Fibroblast of lung (primary cell): Measurements from ENCODE around the gene TM9SF1.

Experiments
- EZH2 ChIP-seq: IDR thresholded peaks from 2 replicates; pipeline ENCODE4 v1.5.1; 2012; ENCODE audit warnings: low read length, control low read depth, mild to moderate bottlenecking; ENCODE audit errors: missing control alignments
- TF ChIP-seq, protein P1 (sequence below), 2 donors: IDR thresholded peaks in 1 of 2; conservative IDR thresholded peaks in 1 of 2; 1 replicate in 1 of 2; 2 replicates in 1 of 2; pipeline ENCODE4 v1.5.1; 2011 to 2012; ENCODE audit warnings: low read length in 2 of 2, control low read depth in 1 of 2, inconsistent platforms in 1 of 2, low read depth in 1 of 2, mild to moderate bottlenecking in 1 of 2

DNA sequence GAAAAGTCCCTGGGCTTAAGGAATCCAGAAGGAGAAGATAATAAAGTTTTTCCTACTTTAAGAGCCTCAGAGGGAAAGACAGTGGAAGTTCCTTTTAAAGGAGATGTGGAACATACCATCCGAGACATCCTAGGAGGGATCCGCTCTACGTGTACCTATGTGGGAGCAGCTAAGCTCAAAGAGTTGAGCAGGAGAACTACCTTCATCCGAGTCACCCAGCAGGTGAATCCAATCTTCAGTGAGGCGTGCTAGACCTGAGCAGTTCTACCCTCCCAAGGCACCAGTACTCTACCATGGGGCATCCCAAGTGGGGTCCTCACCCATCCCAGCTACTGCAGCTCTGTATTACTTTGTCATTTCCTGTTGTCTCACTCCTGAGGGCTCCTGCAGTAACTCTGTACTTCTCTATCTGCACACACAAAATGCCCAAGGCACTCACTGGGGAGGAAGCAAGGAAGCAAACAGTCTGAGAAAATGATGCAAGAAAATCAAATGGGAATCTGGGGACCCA is 43.3 kb upstream of the TM9SF1 start:
- TF ChIP-seq, protein P1, sequence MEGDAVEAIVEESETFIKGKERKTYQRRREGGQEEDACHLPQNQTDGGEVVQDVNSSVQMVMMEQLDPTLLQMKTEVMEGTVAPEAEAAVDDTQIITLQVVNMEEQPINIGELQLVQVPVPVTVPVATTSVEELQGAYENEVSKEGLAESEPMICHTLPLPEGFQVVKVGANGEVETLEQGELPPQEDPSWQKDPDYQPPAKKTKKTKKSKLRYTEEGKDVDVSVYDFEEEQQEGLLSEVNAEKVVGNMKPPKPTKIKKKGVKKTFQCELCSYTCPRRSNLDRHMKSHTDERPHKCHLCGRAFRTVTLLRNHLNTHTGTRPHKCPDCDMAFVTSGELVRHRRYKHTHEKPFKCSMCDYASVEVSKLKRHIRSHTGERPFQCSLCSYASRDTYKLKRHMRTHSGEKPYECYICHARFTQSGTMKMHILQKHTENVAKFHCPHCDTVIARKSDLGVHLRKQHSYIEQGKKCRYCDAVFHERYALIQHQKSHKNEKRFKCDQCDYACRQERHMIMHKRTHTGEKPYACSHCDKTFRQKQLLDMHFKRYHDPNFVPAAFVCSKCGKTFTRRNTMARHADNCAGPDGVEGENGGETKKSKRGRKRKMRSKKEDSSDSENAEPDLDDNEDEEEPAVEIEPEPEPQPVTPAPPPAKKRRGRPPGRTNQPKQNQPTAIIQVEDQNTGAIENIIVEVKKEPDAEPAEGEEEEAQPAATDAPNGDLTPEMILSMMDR (conservative IDR thresholded peaks at IDR 0.05 in 1 of 2, IDR thresholded peaks at IDR 0.05 in 1 of 2; ENCODE audit: low read depth in 1 of 2, low read length in 2 of 2) = no peak
- TF ChIP-seq EZH2 = no peak
